ENCODE data around the gene PTPRN2.

PTPRN2 gene

GRCh38 chr7:158500651-158501052 lies 87.0 kb downstream of the PTPRN2 start:
- H3K9me3 ChIP-seq (ENCODE audit: low read length): no peaks in the 10 kb centered on the region
- H3K27ac ChIP-seq (ENCODE audit: low read depth, low read length): no peak overlapping the region
- H3K4me1 ChIP-seq (ENCODE audit: insufficient read depth, low read length): no peaks in the 10 kb centered on the region
- H3K36me3 ChIP-seq (ENCODE audit: insufficient read depth, low read length): no peaks in the 10 kb centered on the region
- peaks cover 0 to 2% of the 10 kb centered on the region in 2 donors for H3K27me3 ChIP-seq (ENCODE audit: control insufficient read depth in 1 of 2, insufficient read depth in 2 of 2, low read length in 2 of 2)
- H3K9ac ChIP-seq (ENCODE audit: low read length): no peak overlapping the region
- no peak overlapping the region for H3K4me3 ChIP-seq (ENCODE audit: low read depth in 1 of 2, low read length in 2 of 2)

DNA sequence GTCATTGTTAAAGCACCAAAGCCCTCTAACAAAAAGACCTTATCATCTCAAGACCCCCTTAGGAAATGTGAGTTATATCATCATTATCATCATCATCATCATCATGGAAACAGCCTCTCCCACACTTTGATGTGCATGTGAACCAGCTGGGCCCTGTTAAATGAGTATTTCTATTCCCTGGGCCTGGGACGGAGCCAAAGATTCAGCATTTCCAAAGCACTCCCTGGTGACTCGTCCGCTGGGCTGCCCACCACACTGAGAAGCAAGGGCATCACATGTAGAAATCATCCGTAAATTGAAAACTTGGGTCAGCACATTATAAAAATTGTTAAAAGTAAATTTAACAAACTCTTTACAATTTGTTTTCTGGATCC lies 88.6 kb downstream of the PTPRN2 start:
- Histone ChIP-seq H3K36me3 (ENCODE audit: insufficient read depth, low read length) (no peaks in the 10 kb centered on the region), H3K9me3 (ENCODE audit: low read length) (no peaks in the 10 kb centered on the region), H3K4me1 (ENCODE audit: insufficient read depth, low read length) (no peaks in the 10 kb centered on the region), H3K27me3 (ENCODE audit: control insufficient read depth in 1 of 2, insufficient read depth in 2 of 2, low read length in 2 of 2) (peaks cover 4 to 8% of the 10 kb centered on the region in 2 donors), H3K27ac (ENCODE audit: low read depth, low read length) (no peak overlapping the region), H3K9ac (ENCODE audit: low read length) (no peak overlapping the region), H3K4me3 (ENCODE audit: low read depth in 1 of 2, low read length in 2 of 2) (no peak overlapping the region)

- Histone ChIP-seq H3K36me3 (ENCODE audit: insufficient read depth, low read length) (no peaks in the 10 kb centered on the region), H3K4me3 (ENCODE audit: low read depth in 1 of 2, low read length in 2 of 2) (no peak overlapping the region), H3K27me3 (ENCODE audit: control insufficient read depth in 1 of 2, insufficient read depth in 2 of 2, low read length in 2 of 2) (peaks cover 4 to 8% of the 10 kb centered on the region in 2 donors), H3K27ac (ENCODE audit: low read depth, low read length) (no peak overlapping the region), H3K9ac (ENCODE audit: low read length) (no peak overlapping the region), H3K4me1 (ENCODE audit: insufficient read depth, low read length) (no peaks in the 10 kb centered on the region), H3K9me3 (ENCODE audit: low read length) (no peaks in the 10 kb centered on the region)
These were observed 89.1 kb downstream of the PTPRN2 start for GRCh38 chr7:158498443-158499081.

DNA sequence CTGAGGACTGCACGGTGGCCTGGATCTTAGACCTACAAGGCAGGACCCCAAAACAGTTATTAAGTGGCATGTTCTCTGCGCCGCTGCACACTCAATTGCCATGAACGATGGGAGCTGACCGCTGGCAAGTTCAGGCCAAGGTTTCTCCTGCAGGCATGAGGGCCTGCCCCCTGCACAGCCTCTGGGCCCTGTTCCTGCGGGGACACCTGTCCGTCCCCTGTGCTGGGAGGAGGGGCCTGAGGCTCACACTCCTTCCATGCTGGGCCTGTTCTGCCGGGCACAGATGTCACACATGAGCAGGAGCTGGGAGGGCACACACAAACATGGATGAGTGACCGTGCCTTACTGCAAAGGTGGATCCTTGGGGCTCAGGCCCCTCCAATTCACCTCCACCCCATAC lies 90.0 kb downstream of the PTPRN2 start:
- no peaks in the 10 kb centered on the region for H3K9me3 ChIP-seq (ENCODE audit: low read length)
- H3K4me1 ChIP-seq (ENCODE audit: insufficient read depth, low read length): no peaks in the 10 kb centered on the region
- H3K4me3 ChIP-seq (ENCODE audit: low read depth in 1 of 2, low read length in 2 of 2): no peak overlapping the region
- H3K27me3 ChIP-seq (ENCODE audit: control insufficient read depth in 1 of 2, insufficient read depth in 2 of 2, low read length in 2 of 2): peaks cover 4 to 8% of the 10 kb centered on the region in 2 donors
- H3K27ac ChIP-seq (ENCODE audit: low read depth, low read length): no peak overlapping the region
- no peaks in the 10 kb centered on the region for H3K36me3 ChIP-seq (ENCODE audit: insufficient read depth, low read length)
- no peak overlapping the region for H3K9ac ChIP-seq (ENCODE audit: low read length)

DNA sequence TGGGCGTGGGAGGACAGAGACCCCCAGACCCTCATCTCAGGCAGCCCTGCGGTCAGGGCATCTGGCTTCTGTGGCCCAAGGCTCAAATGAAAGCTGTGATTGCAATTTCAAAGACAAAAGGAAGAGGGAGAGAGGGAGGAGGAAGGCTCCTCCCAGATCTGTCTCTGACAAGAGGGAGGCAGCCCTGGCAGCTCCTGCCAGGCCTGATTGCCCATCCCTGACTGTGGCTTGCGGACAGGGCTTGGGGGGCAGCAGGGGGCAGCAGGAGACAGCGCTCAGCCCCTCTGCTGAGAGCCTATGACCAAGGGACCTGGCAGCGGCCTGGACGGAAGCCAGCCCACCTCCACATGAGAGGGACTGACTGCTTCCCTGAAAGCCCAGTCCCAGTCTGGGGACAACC lies 91.8 kb downstream of the PTPRN2 start:
- no peaks in the 10 kb centered on the region for H3K36me3 ChIP-seq (ENCODE audit: insufficient read depth, low read length)
- H3K27ac ChIP-seq (ENCODE audit: low read depth, low read length): no peak overlapping the region
- no peaks in the 10 kb centered on the region for H3K4me1 ChIP-seq (ENCODE audit: insufficient read depth, low read length)
- H3K4me3 ChIP-seq (ENCODE audit: low read depth in 1 of 2, low read length in 2 of 2): no peak overlapping the region
- H3K9ac ChIP-seq (ENCODE audit: low read length): no peak overlapping the region
- no peaks in the 10 kb centered on the region for H3K9me3 ChIP-seq (ENCODE audit: low read length)
- H3K27me3 ChIP-seq (ENCODE audit: control insufficient read depth in 1 of 2, insufficient read depth in 2 of 2, low read length in 2 of 2): peaks cover 4 to 8% of the 10 kb centered on the region in 2 donors

DNA sequence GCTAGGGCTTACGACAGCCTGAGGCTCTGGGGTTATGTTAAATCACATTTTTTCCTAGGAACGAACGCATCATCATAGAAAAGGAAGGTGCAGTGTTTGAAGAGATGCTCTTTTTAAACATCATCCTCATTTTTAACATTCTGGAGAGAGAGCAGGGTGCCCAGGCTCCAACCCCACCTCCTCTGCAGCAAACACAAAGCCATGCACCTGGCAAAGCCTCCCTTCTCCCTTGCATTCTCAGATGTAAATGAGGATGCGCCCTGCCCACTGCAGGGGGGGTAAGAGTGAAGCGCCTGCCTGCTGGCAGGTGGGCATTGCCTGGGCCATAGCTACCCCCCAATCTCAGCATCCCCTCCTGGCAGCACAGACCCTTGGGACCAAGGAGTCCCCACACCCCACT lies 92.4 kb downstream of the PTPRN2 start:
- H3K4me3 ChIP-seq (ENCODE audit: low read depth in 1 of 2, low read length in 2 of 2): no peak overlapping the region
- no peaks in the 10 kb centered on the region for H3K4me1 ChIP-seq (ENCODE audit: insufficient read depth, low read length)
- H3K36me3 ChIP-seq (ENCODE audit: insufficient read depth, low read length): no peaks in the 10 kb centered on the region
- H3K27me3 ChIP-seq (ENCODE audit: control insufficient read depth in 1 of 2, insufficient read depth in 2 of 2, low read length in 2 of 2): peaks cover 4 to 8% of the 10 kb centered on the region in 2 donors
- H3K9ac ChIP-seq (ENCODE audit: low read length): no peak overlapping the region
- H3K27ac ChIP-seq (ENCODE audit: low read depth, low read length): no peak overlapping the region
- no peaks in the 10 kb centered on the region for H3K9me3 ChIP-seq (ENCODE audit: low read length)

- no peak overlapping the region for H3K9ac ChIP-seq (ENCODE audit: low read length)
- peaks cover 4 to 8% of the 10 kb centered on the region in 2 donors for H3K27me3 ChIP-seq (ENCODE audit: control insufficient read depth in 1 of 2, insufficient read depth in 2 of 2, low read length in 2 of 2)
- H3K4me1 ChIP-seq (ENCODE audit: insufficient read depth, low read length): no peaks in the 10 kb centered on the region
- H3K9me3 ChIP-seq (ENCODE audit: low read length): no peaks in the 10 kb centered on the region
- no peak overlapping the region for H3K4me3 ChIP-seq (ENCODE audit: low read depth in 1 of 2, low read length in 2 of 2)
- H3K27ac ChIP-seq (ENCODE audit: low read depth, low read length): no peak overlapping the region
- H3K36me3 ChIP-seq (ENCODE audit: insufficient read depth, low read length): no peaks in the 10 kb centered on the region
These were observed 93.0 kb downstream of the PTPRN2 start for GRCh38 chr7:158494643-158495042.

GRCh38 chr7:158494162-158494586 lies 93.4 kb downstream of the PTPRN2 start:
- H3K27me3 ChIP-seq (ENCODE audit: control insufficient read depth in 1 of 2, insufficient read depth in 2 of 2, low read length in 2 of 2): peaks cover 4 to 8% of the 10 kb centered on the region in 2 donors
- H3K9me3 ChIP-seq (ENCODE audit: low read length): no peaks in the 10 kb centered on the region
- H3K4me3 ChIP-seq (ENCODE audit: low read depth in 1 of 2, low read length in 2 of 2): no peak overlapping the region
- no peak overlapping the region for H3K9ac ChIP-seq (ENCODE audit: low read length)
- H3K27ac ChIP-seq (ENCODE audit: low read depth, low read length): no peak overlapping the region
- H3K36me3 ChIP-seq (ENCODE audit: insufficient read depth, low read length): no peaks in the 10 kb centered on the region
- H3K4me1 ChIP-seq (ENCODE audit: insufficient read depth, low read length): no peaks in the 10 kb centered on the region

DNA sequence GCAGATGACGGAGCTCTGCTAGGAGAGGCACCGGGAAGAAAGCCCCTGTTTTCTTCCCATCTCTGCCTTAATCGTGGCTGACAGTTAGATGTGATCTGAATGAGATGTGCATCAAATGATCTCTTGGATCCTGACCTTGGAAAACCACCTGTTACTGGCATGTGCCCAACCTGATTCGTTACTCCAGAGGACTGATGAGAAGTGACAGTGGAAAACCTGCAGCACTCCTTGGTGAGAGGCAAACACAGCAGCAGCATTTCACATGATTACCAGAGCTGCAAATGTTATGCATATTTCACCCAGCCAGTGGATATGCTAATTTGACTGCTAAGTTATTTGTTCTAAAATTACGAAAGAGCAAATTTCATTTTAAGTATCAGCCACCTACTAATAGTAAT lies 95.3 kb downstream of the PTPRN2 start:
- Histone ChIP-seq H3K27me3 (ENCODE audit: control insufficient read depth in 1 of 2, insufficient read depth in 2 of 2, low read length in 2 of 2) (peaks cover 4 to 8% of the 10 kb centered on the region in 2 donors), H3K27ac (ENCODE audit: low read depth, low read length) (no peak overlapping the region), H3K9me3 (ENCODE audit: low read length) (no peaks in the 10 kb centered on the region), H3K4me1 (ENCODE audit: insufficient read depth, low read length) (no peaks in the 10 kb centered on the region), H3K36me3 (ENCODE audit: insufficient read depth, low read length) (no peaks in the 10 kb centered on the region), H3K9ac (ENCODE audit: low read length) (no peak overlapping the region), H3K4me3 (ENCODE audit: low read depth in 1 of 2, low read length in 2 of 2) (no peak overlapping the region)

DNA sequence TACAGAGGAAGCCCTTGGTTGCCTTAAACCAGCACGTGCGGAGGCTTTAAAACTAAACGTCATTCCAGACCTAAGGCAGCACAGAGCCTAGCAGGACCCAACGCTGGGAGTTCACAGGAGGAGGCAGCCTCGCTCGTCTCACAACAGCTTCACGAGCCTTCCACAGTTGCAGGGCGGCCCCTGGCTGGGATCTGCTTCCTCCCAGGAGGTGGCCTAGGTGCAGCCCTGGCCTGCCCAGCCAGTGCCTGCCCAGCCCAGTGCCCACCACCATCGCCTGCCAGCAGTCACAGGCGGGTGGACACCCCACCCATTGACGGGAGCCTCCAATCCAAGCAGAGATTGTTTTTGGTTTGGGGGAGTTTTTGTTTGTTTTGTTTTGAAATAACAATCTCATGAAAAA lies 96.5 kb downstream of the PTPRN2 start:
- Histone ChIP-seq H3K9ac (ENCODE audit: low read length) (no peak overlapping the region), H3K27ac (ENCODE audit: low read depth, low read length) (no peak overlapping the region), H3K4me3 (ENCODE audit: low read depth in 1 of 2, low read length in 2 of 2) (no peak overlapping the region), H3K4me1 (ENCODE audit: insufficient read depth, low read length) (no peaks in the 10 kb centered on the region), H3K9me3 (ENCODE audit: low read length) (no peaks in the 10 kb centered on the region), H3K36me3 (ENCODE audit: insufficient read depth, low read length) (no peaks in the 10 kb centered on the region), H3K27me3 (ENCODE audit: control insufficient read depth in 1 of 2, insufficient read depth in 2 of 2, low read length in 2 of 2) (peaks cover 4 to 8% of the 10 kb centered on the region in 2 donors)

GRCh38 chr7:158490171-158490782 lies 97.3 kb downstream of the PTPRN2 start:
- Histone ChIP-seq H3K36me3 (ENCODE audit: insufficient read depth, low read length) (no peaks in the 10 kb centered on the region), H3K27ac (ENCODE audit: low read depth, low read length) (no peak overlapping the region), H3K9ac (ENCODE audit: low read length) (no peak overlapping the region), H3K4me1 (ENCODE audit: insufficient read depth, low read length) (no peaks in the 10 kb centered on the region), H3K27me3 (ENCODE audit: control insufficient read depth in 1 of 2, insufficient read depth in 2 of 2, low read length in 2 of 2) (peaks cover 1 to 2% of the 10 kb centered on the region in 2 donors), H3K9me3 (ENCODE audit: low read length) (no peaks in the 10 kb centered on the region), H3K4me3 (ENCODE audit: low read depth in 1 of 2, low read length in 2 of 2) (no peak overlapping the region)

All from muscle layer of colon (tissue), 2 donors.